ENCODE results near the gene ISCA2.

Gene ISCA2

GRCh38 chr14:74474376-74474775, 19.2 kb upstream of the ISCA2 start:
- no peak overlapping the region for H3K4me3 ChIP-seq (ENCODE audit: low read depth, low read length)
- TF ChIP-seq CTCF (IDR thresholded peaks at IDR 0.05; ENCODE audit: low read depth, low read length), result no peak

GRCh38 chr14:74475678-74476077, 17.9 kb upstream of the ISCA2 start:
- H3K4me3 ChIP-seq (ENCODE audit: low read depth, low read length), result no peak overlapping the region
- no peak for TF ChIP-seq CTCF (IDR thresholded peaks at IDR 0.05; ENCODE audit: low read depth, low read length)

- TF ChIP-seq CTCF (IDR thresholded peaks at IDR 0.05; ENCODE audit: low read depth, low read length), result no peak
- H3K4me3 ChIP-seq (ENCODE audit: low read depth, low read length), result no peak overlapping the region
Measured at GRCh38 chr14:74476107-74476506, 17.5 kb upstream of the ISCA2 start.

- no peak overlapping the region for H3K4me3 ChIP-seq (ENCODE audit: low read depth, low read length)
- no peak for TF ChIP-seq CTCF (IDR thresholded peaks at IDR 0.05; ENCODE audit: low read depth, low read length)
Measured at GRCh38 chr14:74476607-74477006, 17.0 kb upstream of the ISCA2 start.

- no peak overlapping the region for H3K4me3 ChIP-seq (ENCODE audit: low read depth, low read length)
- peak; percentile 79 for TF ChIP-seq CTCF (IDR thresholded peaks at IDR 0.05; ENCODE audit: low read depth, low read length)
Measured at GRCh38 chr14:74478996-74479635, 14.4 kb upstream of the ISCA2 start.

- no peak overlapping the region for H3K4me3 ChIP-seq (ENCODE audit: low read depth, low read length)
- TF ChIP-seq CTCF (IDR thresholded peaks at IDR 0.05; ENCODE audit: low read depth, low read length), result no peak
Measured at GRCh38 chr14:74480046-74480445, 13.5 kb upstream of the ISCA2 start.

- no peak overlapping the region for H3K4me3 ChIP-seq (ENCODE audit: low read depth, low read length)
- TF ChIP-seq CTCF (IDR thresholded peaks at IDR 0.05; ENCODE audit: low read depth, low read length), result no peak
Measured at GRCh38 chr14:74482571-74482970, 11.0 kb upstream of the ISCA2 start.
